ENCODE data around the gene PRAMEF6. TPM values are rescaled to one million over a fixed set of nuclear protein-coding genes. Genes with fewer than 3 reads are reported as not detected.

Gene PRAMEF6
- total RNA-seq (2022; extraction: Qiagen RNA extraction; ENCODE audit: low read depth), result not detected in 5 replicates

DNA sequence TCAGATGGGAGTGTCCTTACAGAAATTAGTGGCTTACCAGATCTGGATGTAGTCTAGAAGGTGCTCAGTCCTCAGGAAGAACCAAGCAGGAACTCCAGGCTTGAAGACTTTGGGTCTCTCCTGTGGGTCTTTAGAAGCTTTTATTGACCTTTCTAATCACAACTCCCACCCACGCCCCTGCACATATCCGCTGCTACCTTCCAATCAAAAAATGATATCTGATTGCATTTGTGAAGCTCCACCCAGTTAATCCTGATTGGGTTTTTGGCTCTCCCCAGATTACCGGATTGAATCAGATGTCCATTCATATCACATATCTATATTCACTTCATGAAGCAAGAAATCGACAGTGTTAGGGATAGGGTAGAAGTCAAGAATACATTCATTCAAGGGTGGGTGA is at the start of gene PRAMEF6:
Gene PRAMEF6 (minus strand): TSS at position 101 of the 400 bp plus-strand sequence. CDS start 5,062 bp downstream, outside the sequence.

DNA sequence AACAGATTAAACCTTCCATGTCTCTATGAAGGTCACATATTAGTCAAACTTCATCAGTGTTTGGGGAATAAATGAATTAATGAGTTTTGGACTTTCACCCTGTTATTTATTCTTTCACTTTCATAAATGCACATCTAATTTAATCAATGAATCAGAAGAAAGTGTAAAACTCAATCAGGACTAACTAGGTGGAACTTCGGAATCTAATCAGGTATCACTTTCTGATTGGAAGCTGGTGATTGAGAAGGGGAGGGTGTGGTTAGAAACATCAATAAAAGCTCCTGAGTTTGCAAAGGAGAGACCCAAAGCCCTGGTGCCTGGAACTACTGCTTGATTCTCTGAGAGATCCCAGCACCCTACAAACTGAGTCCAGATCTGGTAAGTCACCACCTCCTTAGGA is 31.1 kb downstream of the PRAMEF6 start, which contains the start of gene PRAMEF7:
Gene PRAMEF7 (plus strand): TSS at position 301 of the 400 bp plus-strand sequence. CDS start 1,083 bp downstream, outside the sequence.

DNA sequence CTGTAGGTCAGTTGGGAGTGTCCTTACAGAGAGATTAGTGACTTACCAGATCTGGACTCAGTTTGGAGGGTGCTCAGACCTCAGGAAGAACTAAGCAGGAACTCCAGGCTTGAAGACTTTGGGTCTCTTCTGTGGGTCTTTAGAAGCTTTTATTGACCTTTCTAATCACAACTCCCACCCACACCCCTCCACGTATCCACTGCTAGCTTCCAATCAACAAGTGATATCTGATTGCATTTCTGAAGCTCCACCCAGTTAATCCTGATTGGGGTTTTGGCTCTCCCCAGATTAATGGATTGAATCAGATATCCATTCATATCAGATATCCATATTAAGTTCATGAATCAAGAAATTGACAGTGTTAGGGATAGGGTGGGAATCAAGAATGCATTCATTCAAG is 49.2 kb downstream of the PRAMEF6 start, which contains the start of gene PRAMEF10:
Gene PRAMEF10 (minus strand): TSS at position 101 of the 400 bp plus-strand sequence. CDS start 2,423 bp downstream, outside the sequence.

Other genes starting within 250 kb of the PRAMEF6 start
- not detected in 5 replicates for gene AADACL3, start 231.5 kb downstream of the PRAMEF6 start, total RNA-seq (2022; extraction: Qiagen RNA extraction; ENCODE audit: low read depth)
- gene CFAP107, start 201.4 kb downstream of the PRAMEF6 start, total RNA-seq (2022; extraction: Qiagen RNA extraction; ENCODE audit: low read depth), result not detected in 5 replicates
- gene PRAMEF12, start 173.8 kb downstream of the PRAMEF6 start, total RNA-seq (2022; extraction: Qiagen RNA extraction; ENCODE audit: low read depth), result not detected in 5 replicates
- not detected in 5 replicates for gene PRAMEF1, start 156.2 kb downstream of the PRAMEF6 start, total RNA-seq (2022; extraction: Qiagen RNA extraction; ENCODE audit: low read depth)
- gene PRAMEF11, start 116.2 kb downstream of the PRAMEF6 start, total RNA-seq (2022; extraction: Qiagen RNA extraction; ENCODE audit: low read depth), result not detected in 5 replicates
- not detected in 5 replicates for gene HNRNPCL1, start 98.9 kb downstream of the PRAMEF6 start, total RNA-seq (2022; extraction: Qiagen RNA extraction; ENCODE audit: low read depth)
- gene PRAMEF2, start 90.5 kb downstream of the PRAMEF6 start, total RNA-seq (2022; extraction: Qiagen RNA extraction; ENCODE audit: low read depth), result not detected in 5 replicates
- gene PRAMEF4, start 61.4 kb downstream of the PRAMEF6 start, total RNA-seq (2022; extraction: Qiagen RNA extraction; ENCODE audit: low read depth), result not detected in 5 replicates
- not detected in 5 replicates for gene PRAMEF10, start 49.3 kb downstream of the PRAMEF6 start, total RNA-seq (2022; extraction: Qiagen RNA extraction; ENCODE audit: low read depth)
- not detected in 5 replicates for gene PRAMEF7, start 31.0 kb downstream of the PRAMEF6 start, total RNA-seq (2022; extraction: Qiagen RNA extraction; ENCODE audit: low read depth)
- gene PRAMEF27, start 109.0 kb upstream of the PRAMEF6 start, total RNA-seq (2022; extraction: Qiagen RNA extraction; ENCODE audit: low read depth), result not detected in 5 replicates
- gene HNRNPCL3, start 113.2 kb upstream of the PRAMEF6 start, total RNA-seq (2022; extraction: Qiagen RNA extraction; ENCODE audit: low read depth), result not detected in 5 replicates
- not detected in 5 replicates for gene PRAMEF25, start 123.2 kb upstream of the PRAMEF6 start, total RNA-seq (2022; extraction: Qiagen RNA extraction; ENCODE audit: low read depth)
- gene HNRNPCL2, start 169.3 kb upstream of the PRAMEF6 start, total RNA-seq (2022; extraction: Qiagen RNA extraction; ENCODE audit: low read depth), result not detected in 5 replicates
- not detected in 5 replicates for gene PRAMEF26, start 208.4 kb upstream of the PRAMEF6 start, total RNA-seq (2022; extraction: Qiagen RNA extraction; ENCODE audit: low read depth)
- gene HNRNPCL4, start 218.1 kb upstream of the PRAMEF6 start, total RNA-seq (2022; extraction: Qiagen RNA extraction; ENCODE audit: low read depth), result not detected in 5 replicates
- not detected in 5 replicates for gene PRAMEF9, start 224.3 kb upstream of the PRAMEF6 start, total RNA-seq (2022; extraction: Qiagen RNA extraction; ENCODE audit: low read depth)